ENCODE measurements around the gene SUDS3.

The SUDS3 gene

GRCh38 chr12:118359541-118359915 lies 16.8 kb upstream of the SUDS3 start:
- no peak for TF ChIP-seq CTBP1 (IDR thresholded peaks at IDR 0.05; ENCODE audit: borderline replicate concordance)
- TF ChIP-seq ELF4 (IDR thresholded peaks at IDR 0.05), result no peak
- TF ChIP-seq LEF1 (IDR thresholded peaks at IDR 0.05; ENCODE audit: borderline replicate concordance), result no peak
- no peak for DNase-seq (ENCODE audit: extremely low spot score)
- ChIA-PET CTCF (no interaction called here), POLR2A (interaction anchor here (1.7 to 2.6 kb wide), 2 partner anchors 9 to 13 kb away, joined by 5 to 6 read pairs; partner anchors contain the start of gene TAOK3)

- TF ChIP-seq FOXA1 (IDR thresholded peaks at IDR 0.05), result no peak
- ChIA-PET POLR2A (no interaction called here), CTCF (no interaction called here)
- DNase-seq (ENCODE audit: extremely low spot score), result no peak
Measured at GRCh38 chr12:118361092-118361404, 15.3 kb upstream of the SUDS3 start.

DNA sequence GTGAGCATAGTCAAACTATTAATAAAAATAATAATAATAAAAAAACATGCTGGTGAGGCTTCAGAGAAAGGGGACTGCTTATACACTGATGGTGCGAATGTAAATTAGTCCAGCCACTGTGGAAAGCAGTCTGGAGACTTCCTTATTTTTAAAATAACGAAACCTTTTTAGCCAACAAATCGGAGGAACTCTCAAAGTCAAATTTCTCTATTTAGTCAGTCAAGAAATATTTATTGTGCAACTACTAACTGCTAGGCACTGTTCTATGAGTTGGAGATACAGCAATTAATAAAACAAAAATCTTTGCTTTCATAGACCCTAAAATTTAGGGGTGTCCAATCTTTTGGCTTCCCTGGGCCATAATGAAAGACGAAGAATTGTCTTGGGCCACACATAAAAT lies 14.5 kb upstream of the SUDS3 start:
- TF ChIP-seq ELF4 (IDR thresholded peaks at IDR 0.05) (no peak), FOXA1 (IDR thresholded peaks at IDR 0.05) (no peak), ARNT (IDR thresholded peaks at IDR 0.05) (no peak), FOXM1 (IDR thresholded peaks at IDR 0.05; ENCODE audit: borderline replicate concordance) (no peak), HDGF (IDR thresholded peaks at IDR 0.05; ENCODE audit: borderline replicate concordance) (no peak), SP1 (IDR thresholded peaks at IDR 0.05) (no peak), FOXK2 (IDR thresholded peaks at IDR 0.05) (no peak), BHLHE40 (IDR thresholded peaks at IDR 0.05; ENCODE audit: borderline replicate concordance) (no peak), LEF1 (IDR thresholded peaks at IDR 0.05; ENCODE audit: borderline replicate concordance) (no peak), SUZ12 (IDR thresholded peaks at IDR 0.05) (no peak), PKNOX1 (IDR thresholded peaks at IDR 0.05) (no peak), CTBP1 (IDR thresholded peaks at IDR 0.05; ENCODE audit: borderline replicate concordance) (no peak), L3MBTL2 (conservative IDR thresholded peaks at IDR 0.05) (no peak), TARDBP (IDR thresholded peaks at IDR 0.05) (no peak), ZNF384 (IDR thresholded peaks at IDR 0.05) (no peak)
- POLR2A ChIA-PET, result no interaction called here
- CTCF ChIA-PET, result interaction anchor here (1.2 kb wide), 1 partner anchor 14 kb away, joined by 5 read pairs; no protein-coding TSS in a partner anchor
- DNase-seq (ENCODE audit: extremely low spot score), result no peak

DNA sequence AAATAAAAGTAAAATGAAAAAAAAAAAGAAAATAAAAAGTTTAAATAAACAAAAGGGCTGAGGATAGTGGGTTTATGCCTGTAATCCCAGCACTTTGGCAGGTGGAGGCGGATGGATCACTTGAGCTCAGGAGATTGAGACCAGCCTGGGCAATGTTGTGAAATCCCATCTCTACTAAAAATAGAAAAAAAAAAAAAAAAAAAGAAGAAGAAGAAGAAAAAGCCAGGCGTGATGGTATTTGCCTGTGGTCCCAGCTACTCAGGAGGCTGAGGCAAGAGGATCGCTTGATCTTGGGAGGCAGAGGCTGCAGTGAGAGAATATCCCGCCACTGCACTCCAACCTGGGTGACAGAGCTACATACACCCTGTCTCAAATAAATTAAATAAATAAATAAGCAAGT lies 7.5 kb upstream of the SUDS3 start:
- no peak for DNase-seq (ENCODE audit: extremely low spot score)
- ChIA-PET POLR2A (interaction anchor here (1.9 kb wide), 1 partner anchor 10 kb away, joined by 5 read pairs; no protein-coding TSS in a partner anchor), CTCF (no interaction called here)
- TF ChIP-seq CTBP1 (IDR thresholded peaks at IDR 0.05; ENCODE audit: borderline replicate concordance) (no peak), PKNOX1 (IDR thresholded peaks at IDR 0.05) (no peak), NFRKB (IDR thresholded peaks at IDR 0.05) (no peak), FOXM1 (IDR thresholded peaks at IDR 0.05; ENCODE audit: borderline replicate concordance) (no peak), SUZ12 (IDR thresholded peaks at IDR 0.05) (no peak), L3MBTL2 (conservative IDR thresholded peaks at IDR 0.05) (no peak), LEF1 (IDR thresholded peaks at IDR 0.05; ENCODE audit: borderline replicate concordance) (no peak), FOXA1 (IDR thresholded peaks at IDR 0.05) (no peak)

GRCh38 chr12:118370601-118371000 lies 5.8 kb upstream of the SUDS3 start:
- no peak for DNase-seq (ENCODE audit: extremely low spot score)
- TF ChIP-seq CTBP1 (IDR thresholded peaks at IDR 0.05; ENCODE audit: borderline replicate concordance), result no peak
- no peak for TF ChIP-seq ELF4 (IDR thresholded peaks at IDR 0.05)
- no peak for TF ChIP-seq L3MBTL2 (conservative IDR thresholded peaks at IDR 0.05)
- no peak for TF ChIP-seq FOXM1 (IDR thresholded peaks at IDR 0.05; ENCODE audit: borderline replicate concordance)
- TF ChIP-seq HDGF (IDR thresholded peaks at IDR 0.05; ENCODE audit: borderline replicate concordance), result no peak
- TF ChIP-seq FOXK2 (IDR thresholded peaks at IDR 0.05), result no peak
- TF ChIP-seq BHLHE40 (IDR thresholded peaks at IDR 0.05; ENCODE audit: borderline replicate concordance), result no peak
- TF ChIP-seq PKNOX1 (IDR thresholded peaks at IDR 0.05), result no peak
- TF ChIP-seq NFRKB (IDR thresholded peaks at IDR 0.05), result no peak
- no peak for TF ChIP-seq TARDBP (IDR thresholded peaks at IDR 0.05)
- TF ChIP-seq LEF1 (IDR thresholded peaks at IDR 0.05; ENCODE audit: borderline replicate concordance), result no peak
- no peak for TF ChIP-seq SUZ12 (IDR thresholded peaks at IDR 0.05)
- TF ChIP-seq SP1 (IDR thresholded peaks at IDR 0.05), result no peak
- no peak for TF ChIP-seq ZNF384 (IDR thresholded peaks at IDR 0.05)
- no peak for TF ChIP-seq FOXA1 (IDR thresholded peaks at IDR 0.05)
- no peak for TF ChIP-seq ARNT (IDR thresholded peaks at IDR 0.05)
- CTCF ChIA-PET, result interaction anchor here (0.8 to 1.3 kb wide), 2 partner anchors 74 to 189 kb away, joined by 3 to 4 read pairs; no protein-coding TSS in a partner anchor
- POLR2A ChIA-PET, result interaction anchor here (0.8 to 1.9 kb wide), 2 partner anchors 183 to 235 kb away, joined by 3 to 7 read pairs; partner anchors contain the start of gene PEBP1

- POLR2A ChIA-PET, result interaction anchor here (0.8 to 1.9 kb wide), 2 partner anchors 184 to 236 kb away, joined by 3 to 7 read pairs; partner anchors contain the start of gene PEBP1
- CTCF ChIA-PET, result interaction anchor here (0.8 to 1.3 kb wide), 2 partner anchors 75 to 190 kb away, joined by 3 to 4 read pairs; no protein-coding TSS in a partner anchor
- DNase-seq (ENCODE audit: extremely low spot score), result peak; percentile 11
- TF ChIP-seq BHLHE40 (IDR thresholded peaks at IDR 0.05; ENCODE audit: borderline replicate concordance) (no peak), NFRKB (IDR thresholded peaks at IDR 0.05) (no peak), FOXM1 (IDR thresholded peaks at IDR 0.05; ENCODE audit: borderline replicate concordance) (no peak), ARNT (IDR thresholded peaks at IDR 0.05) (no peak), HDGF (IDR thresholded peaks at IDR 0.05; ENCODE audit: borderline replicate concordance) (no peak)
Measured at GRCh38 chr12:118371321-118372282, 4.8 kb upstream of the SUDS3 start.

Data from HEK293T (cell line).